COR-L47 (cell line): Measurements from ENCODE around the gene LSM14A.
"Not testable (repeated sequence)": the region's sequence is repeated elsewhere in the genome, so short reads cannot be mapped to it uniquely, and the experiment has no call there.

Source experiments
- DNase-seq: peaks from one replicate; lab custom pipeline; 2025; lab: John Stamatoyannopoulos, UW

The LSM14A gene

DNA sequence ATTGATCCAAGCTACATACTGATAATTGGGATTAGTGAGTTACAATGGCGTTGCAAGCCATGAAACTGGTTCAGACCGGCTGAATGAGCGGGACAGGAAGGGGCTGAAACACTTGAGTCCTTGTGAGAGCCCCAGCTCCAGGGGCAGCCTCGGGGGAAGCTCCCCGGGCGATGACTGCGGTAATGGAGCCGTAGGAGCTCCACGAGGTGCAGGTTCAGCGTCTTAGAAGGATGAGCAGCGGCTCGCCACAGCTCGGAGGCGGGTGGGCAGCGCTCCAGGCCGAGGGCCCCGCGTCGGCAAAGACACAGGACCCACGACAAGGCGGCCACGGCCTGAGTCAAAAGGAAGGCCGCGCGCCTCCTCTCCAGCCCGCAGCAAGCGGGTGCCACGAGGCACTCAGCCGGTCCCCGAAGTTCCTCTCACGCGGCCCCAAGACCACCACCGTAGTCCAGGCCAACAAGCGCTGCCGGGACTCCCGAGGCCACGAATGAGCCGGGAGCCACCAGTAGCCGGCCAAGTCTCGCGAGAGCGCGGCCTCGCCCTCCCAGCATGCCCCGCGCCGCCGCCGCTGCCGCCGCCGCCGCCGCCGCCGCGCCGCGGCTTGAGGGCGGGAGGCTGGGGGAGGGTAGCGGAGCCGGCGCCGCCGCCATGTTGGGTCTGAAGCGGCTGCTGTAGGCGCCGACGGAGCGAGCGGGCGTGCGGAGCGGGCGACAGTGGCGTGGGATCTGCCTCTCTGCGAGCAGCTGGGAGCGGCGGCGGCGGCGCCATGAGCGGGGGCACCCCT is at the start of gene LSM14A:
Gene LSM14A (plus strand): TSS at position 628 of the 784 bp plus-strand sequence. CDS start 139 bp downstream, at position 767.
- DNase-seq, result peak; percentile 88

DNA sequence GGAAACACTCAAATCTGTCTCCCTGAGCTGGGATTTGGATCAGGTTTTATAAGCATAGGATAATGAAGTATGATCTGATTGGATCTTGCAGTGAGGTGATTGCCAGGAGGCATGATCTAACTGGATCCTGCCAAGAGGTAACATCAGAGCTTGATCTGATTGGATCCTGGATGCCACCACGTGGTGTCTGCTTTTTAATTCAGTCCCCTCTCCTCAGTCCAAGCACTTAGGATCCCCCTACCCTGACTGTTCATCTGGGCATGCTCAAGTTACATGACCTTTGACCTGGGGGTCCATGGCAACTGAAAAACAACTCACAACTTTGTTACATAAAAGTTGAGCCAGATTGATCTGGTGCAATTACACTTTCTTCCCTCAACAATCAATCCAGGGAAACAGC is 47.5 kb upstream of the LSM14A start:
- DNase-seq, result no peak

DNA sequence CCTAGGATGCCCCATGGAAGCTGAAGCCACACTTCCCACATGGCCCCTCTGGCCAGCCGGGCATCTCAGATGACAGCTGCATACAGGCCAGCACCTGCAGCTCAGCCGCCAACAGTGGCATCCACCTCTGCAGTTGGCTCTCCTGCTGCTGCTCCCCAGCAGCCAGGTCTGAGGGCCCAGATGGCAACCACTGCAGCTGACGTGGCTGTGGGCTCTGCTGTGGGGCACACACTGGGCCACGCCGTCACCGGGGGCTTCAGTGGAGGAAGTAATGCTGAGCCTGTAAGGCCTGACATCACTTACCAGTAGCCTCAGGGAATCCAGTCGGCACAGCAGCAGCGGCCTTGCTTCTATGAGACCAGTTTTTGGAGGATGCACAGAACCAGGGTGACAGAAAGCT is 45.3 kb upstream of the LSM14A start:
- DNase-seq, result no peak

DNA sequence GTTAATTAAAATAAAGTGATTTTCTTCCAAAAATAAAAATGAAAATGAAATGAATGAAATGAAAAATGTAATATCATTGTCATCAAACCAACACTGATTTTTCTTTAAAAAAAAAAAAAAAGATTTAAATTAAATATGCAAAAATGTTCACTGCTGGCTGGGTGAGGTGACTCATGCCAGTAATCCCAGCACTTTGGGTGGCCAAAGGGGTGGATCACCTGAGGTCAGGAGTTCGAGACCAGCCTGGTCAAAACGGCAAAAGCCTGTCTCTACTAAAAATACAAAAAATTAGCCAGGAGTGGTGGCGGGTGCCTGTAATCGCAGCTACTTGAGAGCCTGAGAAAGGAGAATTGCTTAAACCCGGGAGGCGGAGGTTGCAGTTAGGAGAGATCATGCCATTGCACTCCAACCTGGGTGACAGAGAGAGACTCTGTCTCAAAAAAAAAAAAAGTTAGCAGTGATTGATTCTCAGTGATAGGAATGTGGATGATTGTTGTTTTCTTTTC is 44.6 kb upstream of the LSM14A start:
- no peak for DNase-seq

DNA sequence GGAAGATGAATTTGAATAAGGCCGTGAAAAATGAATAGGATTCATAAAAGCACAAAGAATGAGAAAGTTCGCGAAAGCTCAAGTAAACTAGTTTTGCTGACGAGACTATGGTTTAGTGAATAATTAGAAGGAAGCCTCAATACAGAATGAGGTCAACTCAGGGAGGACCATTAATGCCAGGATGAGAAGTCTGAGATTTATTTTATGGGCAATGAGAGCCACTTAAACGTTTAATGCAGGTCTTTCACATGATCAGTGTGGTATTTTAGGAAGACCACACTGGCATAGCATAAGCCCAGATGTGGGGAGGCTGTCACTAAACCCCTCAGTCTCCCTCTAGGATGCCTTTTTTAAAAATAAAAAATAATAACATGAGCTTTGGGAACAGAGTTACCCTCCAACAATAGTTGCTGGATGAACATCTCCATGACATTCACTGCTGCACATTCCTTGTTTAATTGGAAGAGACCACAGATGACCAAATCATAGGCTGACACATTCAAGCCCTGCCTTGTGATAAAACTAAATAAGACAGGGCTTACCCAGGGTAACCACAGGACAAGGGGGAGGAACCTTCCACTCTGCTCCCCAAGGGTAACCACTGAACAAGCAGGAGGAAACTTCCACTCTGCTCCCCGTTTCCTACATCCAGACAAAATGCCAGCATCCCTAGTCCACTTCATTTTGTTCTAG is 43.6 kb upstream of the LSM14A start:
- no peak for DNase-seq

DNA sequence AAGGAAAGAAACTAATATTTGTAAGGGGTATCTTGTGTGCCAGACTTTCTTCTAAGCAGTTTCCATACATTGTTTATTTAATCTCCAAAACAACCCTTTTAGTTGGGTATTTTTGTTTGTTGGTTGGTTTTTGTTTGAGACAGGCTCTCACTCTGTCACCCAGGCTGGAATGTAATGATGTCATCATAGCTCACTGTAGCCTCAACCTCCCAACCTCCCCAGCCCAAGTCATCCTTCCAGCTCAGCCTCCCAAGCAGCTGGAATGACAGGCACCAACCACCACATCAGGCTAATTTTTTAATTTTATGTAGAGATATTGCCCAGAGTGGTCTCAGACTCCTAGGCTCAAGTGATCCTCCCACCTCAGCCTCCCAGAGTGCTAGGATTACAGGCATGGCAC is 41.2 kb upstream of the LSM14A start:
- DNase-seq, result no peak

DNA sequence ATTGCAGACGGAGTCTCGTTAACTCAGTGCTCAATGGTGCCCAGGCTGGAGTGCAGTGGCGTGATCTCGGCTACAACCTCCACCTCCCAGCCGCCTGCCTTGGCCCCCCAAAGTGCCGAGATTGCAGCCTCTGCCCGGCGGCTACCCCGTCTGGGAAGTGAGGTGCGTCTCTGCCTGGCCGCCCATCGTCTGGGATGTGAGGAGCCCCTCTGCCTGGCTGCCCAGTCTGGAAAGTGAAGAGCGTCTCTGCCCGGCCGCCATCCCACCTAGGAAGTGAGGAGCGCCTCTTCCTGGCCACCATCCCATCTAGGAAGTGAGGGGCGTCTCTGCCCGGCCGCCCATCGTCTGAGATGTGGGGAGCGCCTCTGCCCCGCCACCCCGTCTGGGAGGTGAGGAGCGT is 40.2 kb upstream of the LSM14A start:
- not testable (repeated sequence) for DNase-seq

DNA sequence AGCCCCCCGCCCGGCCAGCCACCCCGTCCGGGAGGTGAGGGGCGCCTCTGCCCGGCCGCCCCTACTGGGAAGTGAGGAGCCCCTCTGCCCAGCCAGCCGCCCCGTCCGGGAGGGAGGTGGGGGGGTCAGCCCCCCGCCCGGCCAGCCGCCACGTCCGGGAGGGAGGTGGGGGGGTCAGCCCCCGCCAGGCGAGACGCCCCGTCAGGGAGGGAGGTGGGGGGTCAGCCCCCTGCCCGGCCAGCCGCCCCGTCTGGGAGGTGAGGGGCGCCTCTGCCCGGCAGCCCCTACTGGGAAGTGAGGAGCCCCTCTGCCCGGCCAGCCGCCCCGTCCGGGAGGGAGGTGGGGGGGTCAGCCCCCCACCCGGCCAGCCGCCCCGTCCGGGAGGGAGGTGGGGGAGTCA is 39.6 kb upstream of the LSM14A start:
- not testable (repeated sequence) for DNase-seq

DNA sequence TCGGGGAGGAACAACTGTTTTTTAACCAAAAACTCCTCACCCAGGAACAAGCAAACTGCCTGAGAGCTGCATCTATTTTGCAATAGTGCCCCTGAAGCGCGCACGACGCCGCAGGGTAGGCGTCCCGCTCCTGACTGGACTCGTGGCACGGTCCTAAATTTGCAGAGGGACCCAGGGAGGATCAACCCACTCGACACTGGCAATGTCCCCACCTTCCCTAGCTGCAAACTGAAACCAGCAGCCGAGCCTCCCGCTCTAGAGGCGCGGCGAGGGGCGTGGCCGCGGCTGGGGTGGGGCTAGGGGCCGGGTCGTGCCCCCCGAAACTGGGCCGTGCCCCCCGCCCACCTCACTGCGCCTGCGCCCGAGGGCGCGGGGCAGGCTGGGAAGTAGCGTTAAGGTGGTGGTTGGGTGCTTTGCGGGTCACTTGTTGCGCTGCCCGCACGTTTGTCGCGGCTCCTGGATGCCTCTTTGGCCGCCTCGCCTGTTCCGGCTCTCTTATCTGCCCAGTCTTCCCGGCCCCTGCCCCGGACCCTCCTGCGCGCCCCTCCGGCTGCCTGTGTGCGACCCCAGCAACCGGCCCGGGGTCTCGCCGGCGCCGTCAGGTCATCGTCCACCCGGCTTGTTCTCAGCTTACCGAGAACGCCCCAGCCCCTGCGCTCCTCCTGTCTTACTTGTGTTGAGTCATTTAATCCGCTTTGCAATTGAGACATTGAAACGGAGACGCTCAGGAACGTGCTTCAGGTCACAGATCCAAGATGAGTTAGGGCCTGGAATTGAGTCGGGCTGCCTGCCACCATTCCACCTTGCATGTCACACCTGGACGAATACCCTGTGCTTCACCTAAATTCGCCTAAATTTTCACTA is 37.9 kb upstream of the LSM14A start:
- peak; percentile 39 for DNase-seq

DNA sequence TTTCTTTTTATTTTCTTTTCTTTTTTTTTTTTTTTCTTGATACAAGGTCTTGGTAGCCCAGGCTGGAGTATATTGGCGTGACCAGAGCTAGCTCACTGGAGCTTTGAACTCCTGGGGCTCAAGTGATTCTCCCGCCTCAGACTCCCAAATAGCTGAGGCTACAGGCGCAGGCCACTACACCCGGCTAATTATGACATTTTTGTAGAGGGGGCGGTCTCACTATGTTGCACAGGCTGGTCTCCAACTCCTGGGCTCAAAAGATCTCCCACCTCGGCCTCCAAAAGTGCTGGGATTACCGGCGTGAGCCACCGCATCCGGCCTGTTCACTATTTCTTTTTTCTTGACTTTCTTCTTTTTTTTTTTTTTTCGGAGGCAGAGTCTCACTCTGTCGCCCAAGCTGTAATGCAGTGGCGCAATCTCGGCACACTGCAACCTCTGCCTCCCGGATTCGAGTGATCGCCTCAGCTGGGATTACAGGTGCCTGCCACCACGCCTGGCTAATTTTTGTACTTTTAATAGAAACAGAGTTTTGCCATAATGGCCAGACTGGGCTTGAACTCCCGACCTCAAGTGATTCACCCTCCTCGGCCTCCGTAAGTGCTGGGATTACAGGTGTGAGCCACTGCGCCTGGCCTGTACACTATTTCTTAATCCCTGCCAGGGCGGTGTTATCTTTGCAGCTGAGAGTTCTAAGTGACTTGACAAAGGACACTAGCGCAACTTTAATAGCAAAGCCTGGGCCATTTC is 37.1 kb upstream of the LSM14A start:
- no peak for DNase-seq

DNA sequence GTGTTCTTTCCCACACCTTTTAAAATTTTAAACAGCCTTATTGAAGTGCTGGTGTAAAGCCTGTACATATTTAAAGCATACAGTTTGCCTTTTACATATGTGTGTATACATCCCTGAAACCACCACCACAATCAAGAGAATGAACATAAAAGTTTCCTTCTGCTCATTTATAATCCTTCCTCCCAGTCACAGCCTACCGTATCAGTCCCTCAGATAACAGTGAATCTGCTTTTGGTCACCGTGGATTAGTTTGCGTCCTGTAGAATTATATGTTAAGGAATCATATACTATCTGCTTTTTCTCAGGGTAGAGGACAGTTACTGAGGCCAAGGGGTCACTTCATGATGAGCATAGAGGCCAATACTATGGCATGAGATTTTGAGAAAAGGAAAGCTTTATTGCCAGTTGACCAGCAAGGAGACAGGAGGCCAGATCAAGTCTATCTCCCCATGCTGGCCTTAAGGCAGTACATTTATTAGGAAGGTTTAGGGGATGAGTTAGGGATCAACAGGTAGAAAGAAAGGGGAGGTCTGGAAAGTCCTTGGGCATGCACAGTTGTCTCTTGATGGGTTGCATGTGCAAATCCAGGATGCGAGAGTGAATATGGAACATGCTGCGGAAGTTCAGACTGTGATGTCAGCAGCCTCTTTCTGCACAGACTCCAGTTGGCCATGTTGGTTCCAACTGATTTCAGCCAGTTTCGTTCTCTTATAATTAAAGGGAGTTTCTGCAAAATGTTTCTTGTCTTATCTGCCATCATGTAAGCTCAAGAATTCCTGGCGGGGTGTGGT is 36.3 kb upstream of the LSM14A start:
- no peak for DNase-seq

DNA sequence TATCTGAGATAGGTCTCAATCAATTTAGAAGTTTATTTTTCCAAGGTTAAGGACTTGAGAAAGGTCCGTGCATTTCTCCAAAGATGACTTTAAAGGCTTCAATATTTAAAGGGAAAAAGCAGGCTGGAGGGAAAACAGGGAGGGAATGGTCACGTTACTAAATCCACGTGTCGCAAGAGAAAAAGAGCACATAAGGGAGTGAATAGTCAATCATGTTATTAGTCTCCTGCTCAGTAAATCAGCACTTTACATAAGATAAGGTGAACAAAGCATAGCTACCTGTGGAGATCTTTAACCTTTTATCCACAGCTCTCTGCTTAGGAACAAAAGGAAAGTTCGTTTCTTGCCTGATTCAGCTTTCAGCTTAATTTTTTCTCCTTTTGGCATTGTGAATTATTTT is 31.3 kb upstream of the LSM14A start:
- no peak for DNase-seq

DNA sequence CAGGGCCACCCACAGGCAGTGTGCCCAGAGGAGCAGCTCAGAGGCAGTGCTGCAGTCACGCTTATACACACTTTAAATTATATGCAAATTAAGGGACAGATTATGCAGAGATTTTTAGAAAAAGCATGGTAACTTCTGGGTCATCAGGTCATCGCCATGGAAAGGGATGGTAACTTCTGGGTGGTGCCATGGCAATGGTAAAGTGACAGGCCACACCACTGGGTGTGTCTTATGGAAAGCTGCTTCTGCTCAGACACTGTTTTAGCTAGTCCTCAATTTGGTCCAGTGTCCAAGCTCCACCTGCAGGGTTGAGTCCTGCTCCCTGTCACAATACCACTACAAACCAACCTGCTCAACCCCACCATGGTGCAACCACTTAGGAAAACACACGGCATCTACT is 29.9 kb upstream of the LSM14A start:
- no peak for DNase-seq

DNA sequence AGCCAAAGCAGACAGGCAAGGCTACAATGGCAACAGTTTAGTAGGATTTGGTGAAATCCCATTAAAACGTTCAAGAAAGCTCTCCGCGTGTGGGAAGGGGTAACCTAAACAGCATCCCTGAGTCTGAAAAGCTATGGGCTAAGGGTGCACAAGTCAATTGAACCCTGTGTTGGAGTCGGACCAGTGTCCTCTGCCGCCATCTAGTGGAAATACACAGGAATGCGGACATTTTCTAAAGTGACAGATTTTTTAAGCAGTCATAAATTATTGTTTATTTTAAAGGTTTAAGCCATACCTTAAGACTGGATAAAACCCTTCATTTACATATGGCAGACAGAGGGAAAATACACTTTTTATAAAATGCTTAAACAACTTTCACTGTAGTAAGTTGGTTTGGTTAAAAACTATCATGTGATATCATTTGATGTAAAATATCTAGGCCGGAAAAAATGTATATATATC is 26.5 kb upstream of the LSM14A start:
- peak; percentile 15 for DNase-seq

DNA sequence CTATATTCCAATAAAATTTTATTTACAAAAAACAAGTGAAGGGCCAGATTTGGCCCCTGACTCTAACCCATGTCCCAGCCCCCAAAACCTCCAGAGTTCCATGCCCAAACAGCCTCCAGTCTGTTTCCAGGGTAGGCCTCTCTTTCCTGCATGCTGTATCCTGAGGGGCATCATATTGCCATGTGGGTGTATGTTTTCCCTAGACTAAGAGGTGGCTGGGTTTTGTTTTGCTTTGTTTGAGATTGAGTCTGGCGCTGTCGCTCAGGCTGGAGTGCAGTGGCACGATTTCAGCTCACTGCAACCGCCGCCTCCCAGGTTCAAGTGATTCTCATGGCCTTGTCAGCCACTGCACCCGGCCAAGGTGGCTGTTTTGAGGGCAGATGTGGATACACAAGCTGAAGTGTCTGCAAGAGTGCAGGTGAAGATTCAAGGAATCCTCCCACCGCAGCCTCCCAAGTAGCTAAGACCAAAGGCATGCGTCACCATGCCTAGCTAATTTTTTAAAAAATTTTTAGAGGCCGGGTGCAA is 23.6 kb upstream of the LSM14A start:
- DNase-seq, result no peak

DNA sequence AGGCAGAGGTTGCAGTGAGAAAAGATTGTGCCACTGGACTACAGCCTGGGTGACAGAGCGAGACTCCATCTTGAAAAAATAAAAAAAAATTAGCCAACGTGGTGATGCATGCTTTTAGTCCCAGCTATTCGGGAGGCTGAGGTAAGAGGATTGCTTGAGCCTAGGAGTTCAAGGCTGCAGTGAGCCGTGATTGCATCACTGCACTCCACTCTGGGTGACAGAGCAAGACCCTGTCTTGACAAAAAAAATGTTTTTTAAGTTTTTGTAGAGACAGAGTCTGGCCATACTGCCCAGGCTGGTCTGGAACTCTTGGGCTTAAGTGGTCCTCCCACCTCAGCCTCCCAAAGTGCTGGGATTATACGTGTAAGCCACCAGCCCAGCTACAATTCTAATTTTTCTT is 22.4 kb upstream of the LSM14A start:
- no peak for DNase-seq

DNA sequence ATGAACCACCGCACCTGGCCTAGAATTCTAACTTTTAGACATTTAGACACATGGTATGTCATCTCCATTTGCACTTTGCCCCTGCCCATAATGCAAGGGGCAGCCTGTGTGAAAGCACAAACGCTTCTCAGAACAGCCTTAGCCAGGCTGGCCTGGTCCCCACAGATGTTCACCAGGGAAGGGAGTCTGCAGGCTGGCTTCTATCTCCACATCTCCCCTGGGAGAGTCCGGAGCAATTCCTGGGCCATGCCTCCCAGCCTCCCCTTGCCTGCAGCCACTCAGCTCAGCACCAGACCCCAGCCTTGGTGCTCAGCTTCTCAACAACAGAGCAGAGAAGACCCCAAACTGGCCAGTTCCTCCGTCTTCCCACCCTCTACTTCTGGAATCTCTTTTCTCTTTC is 21.7 kb upstream of the LSM14A start:
- DNase-seq, result no peak

DNA sequence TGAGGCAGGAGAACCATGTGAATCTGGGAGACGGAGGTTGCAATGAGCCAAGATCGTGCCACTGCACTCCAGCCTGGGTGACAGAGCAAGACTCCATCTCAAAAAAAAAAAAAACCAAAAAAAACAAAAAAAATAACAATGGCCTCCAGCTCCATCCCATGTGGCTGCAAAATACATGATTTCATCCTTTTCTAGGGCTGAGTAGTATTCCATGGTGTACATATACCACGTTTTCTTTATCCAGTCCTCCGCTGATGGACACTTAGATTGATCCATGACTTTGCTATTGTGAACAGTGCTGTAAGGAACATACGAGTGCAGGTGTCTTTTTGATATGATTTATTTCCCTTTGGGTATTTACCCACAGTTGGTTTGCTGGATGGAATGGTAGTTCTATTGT is 20.9 kb upstream of the LSM14A start:
- no peak for DNase-seq

DNA sequence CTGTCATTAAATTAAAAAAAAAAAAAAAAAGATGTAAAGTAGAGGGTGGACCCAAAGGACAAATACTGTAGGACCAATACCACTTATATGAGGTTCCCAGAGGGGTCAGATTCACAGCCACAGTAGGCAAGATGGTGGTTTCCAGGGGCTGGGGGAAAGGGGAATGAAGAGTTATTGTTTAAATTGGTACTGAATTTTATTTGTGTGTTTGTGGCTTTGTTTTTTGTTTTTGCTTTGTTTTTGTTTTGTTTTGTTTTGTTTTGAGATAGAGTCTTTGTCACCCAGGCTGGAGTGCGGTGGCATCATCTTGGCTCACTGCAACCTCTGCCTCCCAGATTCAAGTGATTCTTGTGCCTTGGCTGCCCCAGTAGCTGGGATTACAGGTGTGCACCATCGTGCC is 17.9 kb upstream of the LSM14A start:
- DNase-seq, result no peak

DNA sequence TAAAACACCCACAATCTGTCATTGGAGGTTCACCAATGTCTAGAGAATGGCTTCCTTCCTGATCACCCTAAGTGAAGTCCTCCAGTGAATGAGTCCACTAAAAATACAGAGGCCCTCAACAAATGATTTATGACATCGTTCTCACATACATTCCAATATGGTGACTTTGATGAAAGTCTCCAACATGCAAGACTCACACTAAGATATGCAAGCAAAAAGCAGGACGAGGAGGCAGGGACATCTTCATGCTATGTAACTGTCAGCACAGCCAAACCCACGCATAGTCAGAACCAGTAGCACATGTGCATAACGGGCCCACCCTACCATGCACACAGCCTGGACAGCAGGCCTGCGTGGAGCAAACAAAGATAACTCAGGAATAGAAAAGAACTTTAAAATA is 16.6 kb upstream of the LSM14A start:
- no peak for DNase-seq

DNA sequence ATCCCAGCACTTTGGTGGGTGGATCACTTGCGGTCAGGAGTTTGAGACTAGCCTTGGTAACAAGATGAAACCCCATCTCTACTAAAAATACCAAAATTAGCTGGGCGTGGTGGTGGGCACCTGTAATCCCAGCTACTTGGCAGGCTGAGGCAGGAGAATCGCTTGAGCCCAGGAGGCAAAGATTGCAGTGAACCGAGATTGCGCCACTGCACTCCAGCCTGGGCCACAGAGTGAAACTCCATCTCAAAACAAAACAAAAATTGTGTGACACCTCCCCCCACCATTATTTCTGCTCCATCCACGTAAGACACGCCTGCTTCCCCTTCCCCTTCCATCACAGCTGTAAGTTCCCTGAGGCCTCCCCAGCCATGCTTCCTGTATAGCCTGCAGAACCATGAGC is 13.3 kb upstream of the LSM14A start:
- DNase-seq, result not testable (repeated sequence)
